ENCODE results near the gene HSPG2.

Gene HSPG2

GRCh38 chr1:21818656-21819055, 118.5 kb downstream of the HSPG2 start:
- Histone ChIP-seq H3K27me3 (peaks cover 0 to 4% of the 10 kb centered on the region in 2 donors), H3K4me3 (no peak overlapping the region), H3K9me3 (no peaks in the 10 kb centered on the region), H3K4me1 (peaks cover 0 to 8% (median 6%) of the 10 kb centered on the region in 4 donors), H3K27ac (no peak overlapping the region), H3K36me3 (peaks cover 22 to 33% (median 32%) of the 10 kb centered on the region in 3 donors)
- TF ChIP-seq CTCF (IDR thresholded peaks at IDR 0.05) = no peak
- no peak for DNase-seq
- intact Hi-C loops (cut with DNase I; ENCODE audit: low total_unique reads) = no loop called here

GRCh38 chr1:21816602-21817302, 120.4 kb downstream of the HSPG2 start:
- intact Hi-C loops (cut with DNase I; ENCODE audit: low total_unique reads) = no loop called here
- H3K4me1 ChIP-seq = peaks cover 0 to 8% (median 6%) of the 10 kb centered on the region in 4 donors
- no peak overlapping the region for H3K4me3 ChIP-seq
- no peaks in the 10 kb centered on the region for H3K9me3 ChIP-seq
- peaks cover 0 to 4% of the 10 kb centered on the region in 2 donors for H3K27me3 ChIP-seq
- no peak for TF ChIP-seq CTCF (IDR thresholded peaks at IDR 0.05)
- H3K27ac ChIP-seq = no peak overlapping the region
- DNase-seq = no peak
- peaks cover 4 to 14% (median 13%) of the 10 kb centered on the region in 3 donors for H3K36me3 ChIP-seq

- Histone ChIP-seq H3K27ac (no peak overlapping the region), H3K4me3 (no peak overlapping the region), H3K36me3 (peaks cover 0 to 4% (median 3%) of the 10 kb centered on the region in 3 donors), H3K27me3 (peaks cover 0 to 4% of the 10 kb centered on the region in 2 donors), H3K4me1 (peaks cover 0 to 8% (median 6%) of the 10 kb centered on the region in 4 donors), H3K9me3 (no peaks in the 10 kb centered on the region)
- intact Hi-C loops (cut with DNase I; ENCODE audit: low total_unique reads) = no loop called here
- DNase-seq = no peak
- TF ChIP-seq CTCF (IDR thresholded peaks at IDR 0.05) = no peak
These were observed 121.3 kb downstream of the HSPG2 start for GRCh38 chr1:21815724-21816321.

- H3K36me3 ChIP-seq = no peaks in the 10 kb centered on the region
- no peak for TF ChIP-seq CTCF (IDR thresholded peaks at IDR 0.05)
- peaks cover 0 to 4% of the 10 kb centered on the region in 2 donors for H3K27me3 ChIP-seq
- no peak overlapping the region for H3K4me3 ChIP-seq
- DNase-seq = no peak
- no peak overlapping the region for H3K27ac ChIP-seq
- no peaks in the 10 kb centered on the region for H3K9me3 ChIP-seq
- H3K4me1 ChIP-seq = peaks cover 0 to 8% (median 6%) of the 10 kb centered on the region in 4 donors
- intact Hi-C loops (cut with DNase I; ENCODE audit: low total_unique reads) = no loop called here
These were observed 122.0 kb downstream of the HSPG2 start for GRCh38 chr1:21814981-21815582.

GRCh38 chr1:21814241-21814918, 122.7 kb downstream of the HSPG2 start:
- TF ChIP-seq CTCF (IDR thresholded peaks at IDR 0.05) = peak in 1 of 2 experiments; percentile 33
- Histone ChIP-seq H3K4me3 (peak overlapping the region in 1 of 2 donors; percentile 21), H3K9me3 (no peaks in the 10 kb centered on the region), H3K4me1 (peaks cover 0 to 8% (median 6%) of the 10 kb centered on the region in 4 donors), H3K27ac (no peak overlapping the region), H3K27me3 (peaks cover 0 to 4% of the 10 kb centered on the region in 2 donors), H3K36me3 (no peaks in the 10 kb centered on the region)
- intact Hi-C loops (cut with DNase I; ENCODE audit: low total_unique reads) = no loop called here
- no peak for DNase-seq

All from tibial artery (tissue), 4 donors.